OCI-LY1 (cell line): Measurements from ENCODE around the gene DNMT1.
A peak's percentile ranks its signal among the peaks of the same experiment; 100 is the strongest.

Experiments
- H2AFZ ChIP-seq: fragments of 200-600 bp; sonication (generic), shearing (Covaris generic); 2 replicates; pipeline ENCODE4 v1.6.0; 2014; ENCODE audit warnings: antibody characterized with exemption, mild to moderate bottlenecking, low read length
- H3F3A ChIP-seq: fragments of 200-600 bp; sonication (generic), shearing (Covaris generic); 2 replicates; pipeline ENCODE4 v1.6.0; 2014; ENCODE audit warnings: mild to moderate bottlenecking, antibody characterized with exemption, low read length, moderate library complexity; ENCODE audit not compliant: insufficient read depth
- H3K27ac ChIP-seq: fragments of 200-600 bp; sonication (generic); 2 replicates; pipeline ENCODE4 v1.5.1; 2014; ENCODE audit warnings: low read length, mixed run types, mild to moderate bottlenecking, low read depth; ENCODE audit not compliant: poor library complexity, severe bottlenecking
- H3K27me3 ChIP-seq: fragments of 200-600 bp; sonication (generic); 2 replicates; pipeline ENCODE4 v1.6.0; 2014; ENCODE audit warnings: antibody characterized with exemption, mild to moderate bottlenecking, low read length, moderate library complexity; ENCODE audit not compliant: insufficient read depth
- H3K36me3 ChIP-seq: fragments of 200-600 bp; sonication (generic); 2 replicates; pipeline ENCODE4 v1.6.1; 2014; ENCODE audit warnings: mild to moderate bottlenecking, antibody characterized with exemption, low read length, moderate library complexity, mixed read lengths; ENCODE audit not compliant: insufficient read depth
- H3K4me1 ChIP-seq: fragments of 200-600 bp; sonication (generic); 2 replicates; pipeline ENCODE4 v1.5.1; 2014; ENCODE audit warnings: mild to moderate bottlenecking, low read length, moderate library complexity; ENCODE audit not compliant: insufficient read depth, severe bottlenecking
- H3K4me2 ChIP-seq: fragments of 200-600 bp; sonication (generic), shearing (Covaris generic); 2 replicates; pipeline ENCODE4 v1.6.1; 2014; ENCODE audit warnings: low read length
- H3K4me3 ChIP-seq: fragments of 200-600 bp; sonication (generic); 2 replicates; pipeline ENCODE4 v1.5.1; 2014; ENCODE audit warnings: low read length, low read depth, mild to moderate bottlenecking, mixed read lengths; ENCODE audit not compliant: poor library complexity, severe bottlenecking
- H3K79me2 ChIP-seq: fragments of 200-600 bp; shearing (Covaris generic); 2 replicates; pipeline ENCODE4 v1.6.1; 2016; ENCODE audit warnings: mixed run types, low read length, mixed read lengths; ENCODE audit not compliant: insufficient read depth
- H3K9ac ChIP-seq: fragments of 200-600 bp; sonication (generic), shearing (Covaris generic); 2 replicates; pipeline ENCODE4 v1.6.1; 2014; ENCODE audit warnings: mild to moderate bottlenecking, low read length, mixed read lengths
- H3K9me2 ChIP-seq: fragments of 200-600 bp; sonication (generic), shearing (Covaris generic); 2 replicates; pipeline ENCODE4 v1.6.1; 2014; ENCODE audit warnings: low read depth, mild to moderate bottlenecking, low read length, mixed read lengths
- H3K9me3 ChIP-seq: fragments of 200-600 bp; shearing (Covaris generic); 2 replicates; pipeline ENCODE4 v1.6.1; 2014; ENCODE audit warnings: low read length, mixed read lengths
- H4K20me1 ChIP-seq: fragments of 200-600 bp; sonication (generic), shearing (Covaris generic); 2 replicates; pipeline ENCODE4 v1.6.0; 2016; ENCODE audit warnings: mild to moderate bottlenecking, low read length; ENCODE audit not compliant: insufficient read depth
- CTCF ChIP-seq: fragments of 200-600 bp; sonication (generic), shearing (Covaris generic); IDR thresholded peaks from 2 replicates; pipeline ENCODE4 v1.5.1; 2017; ENCODE audit warnings: mild to moderate bottlenecking, antibody characterized with exemption, low read length, moderate library complexity, mixed read lengths
- EZH2 ChIP-seq: fragments of 200-600 bp; sonication (generic), shearing (Covaris generic); IDR thresholded peaks from 2 replicates; pipeline ENCODE4 v1.8.0; 2017; ENCODE audit warnings: borderline replicate concordance, mixed run types, mild to moderate bottlenecking, antibody characterized with exemption, low read length, moderate library complexity, mixed read lengths

Gene DNMT1

DNA sequence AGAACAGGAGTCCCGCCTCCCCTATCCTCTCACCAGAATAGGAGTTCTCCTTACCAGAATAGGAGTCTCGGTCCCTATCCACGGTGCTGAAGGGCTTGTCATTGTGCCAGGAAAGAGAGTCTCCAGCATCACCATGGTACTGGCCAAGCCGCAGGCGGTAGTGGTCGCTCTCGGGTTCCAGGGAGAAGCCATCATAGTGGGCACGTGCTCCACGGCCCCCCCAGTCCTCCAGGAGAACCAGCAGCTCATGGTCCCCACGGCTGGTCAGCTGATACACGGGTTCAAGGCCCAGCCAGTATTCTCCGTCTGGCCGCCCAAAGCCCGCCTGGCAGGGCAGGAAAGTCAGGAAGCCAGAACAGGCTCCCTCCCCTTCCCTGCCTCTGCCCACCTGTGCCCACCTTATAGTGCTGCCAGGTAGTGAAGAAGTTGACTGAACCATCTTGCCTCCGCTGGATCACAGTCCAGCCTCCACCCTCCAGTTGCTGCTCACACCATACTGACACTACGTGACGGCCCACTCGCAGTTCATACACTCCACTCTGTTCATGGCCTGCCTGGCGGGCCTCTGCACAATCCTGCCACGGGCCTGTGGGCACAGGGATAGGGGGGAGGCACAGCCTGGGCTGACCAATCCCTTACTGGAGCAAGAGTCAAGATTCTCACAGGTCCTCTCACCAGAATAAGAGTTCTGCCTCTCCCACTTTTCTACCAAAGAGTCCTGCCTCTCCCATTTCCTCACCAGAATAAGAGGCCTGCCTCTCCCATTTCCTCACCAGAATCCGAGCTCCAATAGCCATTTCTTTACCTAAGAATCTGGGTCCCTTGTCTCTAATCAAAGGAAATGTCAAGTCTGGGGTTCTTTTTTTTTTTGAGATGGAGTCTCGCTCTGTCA, 101.2 kb downstream of the DNMT1 start:
- Histone ChIP-seq H3K79me2 (no peaks in the 10 kb centered on the region), H3K4me1 (peaks cover 19% of the 10 kb centered on the region), H2AFZ (no peak overlapping the region), H3F3A (no peaks in the 10 kb centered on the region; the same call in 1 of the 2 replicates), H3K9me2 (no peaks in the 10 kb centered on the region), H3K4me3 (no peak overlapping the region), H3K4me2 (no peak overlapping the region), H3K27me3 (no peaks in the 10 kb centered on the region), H4K20me1 (no peaks in the 10 kb centered on the region), H3K27ac (no peak overlapping the region), H3K9ac (no peak overlapping the region), H3K36me3 (peaks cover 45% of the 10 kb centered on the region), H3K9me3 (no peaks in the 10 kb centered on the region)
- no peak for TF ChIP-seq CTCF
- no peak for TF ChIP-seq EZH2

GRCh38 chr19:10092648-10093294, 102.0 kb downstream of the DNMT1 start:
- Histone ChIP-seq H3K79me2 (no peaks in the 10 kb centered on the region), H3F3A (no peaks in the 10 kb centered on the region; the same call in 1 of the 2 replicates), H4K20me1 (no peaks in the 10 kb centered on the region), H3K4me1 (peaks cover 19% of the 10 kb centered on the region), H3K9me3 (no peaks in the 10 kb centered on the region), H2AFZ (no peak overlapping the region), H3K27me3 (no peaks in the 10 kb centered on the region), H3K27ac (no peak overlapping the region), H3K4me3 (no peak overlapping the region), H3K4me2 (no peak overlapping the region), H3K9ac (no peak overlapping the region), H3K9me2 (no peaks in the 10 kb centered on the region), H3K36me3 (peaks cover 45% of the 10 kb centered on the region)
- TF ChIP-seq CTCF (no peak), EZH2 (no peak)

GRCh38 chr19:10091895-10092641, 102.7 kb downstream of the DNMT1 start:
- H4K20me1 ChIP-seq: no peaks in the 10 kb centered on the region
- no peak overlapping the region for H2AFZ ChIP-seq
- H3K9me3 ChIP-seq: no peaks in the 10 kb centered on the region
- H3K27me3 ChIP-seq: no peaks in the 10 kb centered on the region
- H3K27ac ChIP-seq: peak overlapping the region; percentile 33
- no peak overlapping the region for H3K4me2 ChIP-seq
- H3K79me2 ChIP-seq: no peaks in the 10 kb centered on the region
- no peak overlapping the region for H3K9ac ChIP-seq
- H3K36me3 ChIP-seq: peaks cover 45% of the 10 kb centered on the region
- TF ChIP-seq CTCF (no peak), EZH2 (no peak)
- peaks cover 21% of the 10 kb centered on the region for H3K4me1 ChIP-seq
- no peak overlapping the region for H3K4me3 ChIP-seq
- H3F3A ChIP-seq: no peaks in the 10 kb centered on the region; the same call in 1 of the 2 replicates
- H3K9me2 ChIP-seq: no peaks in the 10 kb centered on the region
